ENCODE results near the gene SIL1.
"Not testable (repeated sequence)": the region's sequence is repeated elsewhere in the genome, so short reads cannot be mapped to it uniquely, and the experiment has no call there.

Gene SIL1

DNA sequence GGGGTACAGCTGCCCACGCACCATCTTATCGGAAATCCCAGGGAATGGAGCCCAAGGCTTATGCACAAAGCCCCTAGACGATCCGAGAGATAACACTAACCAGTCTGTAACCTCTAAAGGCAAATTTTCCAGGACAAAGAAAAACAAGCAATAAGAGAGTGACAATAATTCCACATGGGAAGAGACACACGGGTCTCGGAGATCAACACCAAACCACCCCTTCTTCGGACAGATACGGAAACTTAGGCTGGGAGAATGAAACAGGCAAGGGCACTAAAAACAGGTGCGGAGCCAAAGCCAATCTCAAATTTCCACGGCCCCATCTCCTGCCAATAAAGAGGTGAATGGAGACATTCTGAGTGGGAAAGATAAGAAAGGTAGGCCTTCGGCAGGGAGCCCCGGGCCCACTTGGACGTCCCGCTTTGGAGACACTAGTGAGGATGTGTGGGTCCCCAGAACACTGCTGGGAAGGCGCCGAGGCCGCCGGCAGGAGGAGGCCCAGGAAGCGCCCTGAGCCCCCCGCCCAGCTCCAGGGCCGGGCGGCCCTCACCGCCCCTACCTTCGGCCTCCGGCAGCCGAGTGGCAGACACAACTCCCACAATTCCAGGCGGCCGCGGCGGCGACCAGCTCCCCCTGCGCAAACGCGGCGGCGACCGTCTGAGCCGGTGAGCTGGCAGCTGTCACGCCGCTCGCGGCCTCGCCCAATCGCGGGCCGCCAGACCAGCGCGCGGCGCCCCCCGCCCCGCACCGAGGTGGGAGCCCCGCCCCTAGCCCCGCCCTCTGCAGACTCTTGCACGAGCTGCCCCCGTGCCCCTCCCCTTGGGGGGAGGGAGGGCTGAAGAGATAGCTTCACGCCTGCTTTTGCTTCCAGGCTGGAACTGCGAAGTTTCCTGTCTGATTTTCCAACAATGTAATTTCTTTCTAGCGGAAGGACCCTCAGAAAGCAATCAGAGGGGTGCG, at the start of gene SIL1:
Gene SIL1 (minus strand): TSS at position 659 of the 960 bp plus-strand sequence. CDS start 70,525 bp downstream, outside the sequence.
- in situ Hi-C loops (cut with MboI; ENCODE audit: low sequenced_read_pairs), result no loop called here

DNA sequence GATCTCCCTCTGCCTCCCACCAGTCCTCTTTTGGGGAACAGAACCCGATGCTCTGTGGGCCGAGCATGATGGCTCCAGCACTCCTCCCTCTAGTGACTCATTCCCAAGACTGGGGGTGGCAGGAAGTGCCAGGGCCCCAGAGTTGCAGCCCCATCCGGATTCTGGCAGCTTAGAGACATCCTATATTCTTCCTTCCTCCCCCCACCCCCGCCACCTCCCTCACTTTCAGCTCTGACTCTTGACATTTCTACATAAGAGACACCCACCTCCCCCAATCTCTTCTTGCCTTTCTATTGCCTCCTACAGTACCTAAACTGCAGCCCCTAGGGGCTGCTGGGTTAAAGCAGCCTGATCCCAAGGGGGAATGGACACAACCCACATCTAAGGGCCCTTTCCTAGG, 48.2 kb upstream of the SIL1 start:
- in situ Hi-C loops (cut with MboI; ENCODE audit: low sequenced_read_pairs), result no loop called here

DNA sequence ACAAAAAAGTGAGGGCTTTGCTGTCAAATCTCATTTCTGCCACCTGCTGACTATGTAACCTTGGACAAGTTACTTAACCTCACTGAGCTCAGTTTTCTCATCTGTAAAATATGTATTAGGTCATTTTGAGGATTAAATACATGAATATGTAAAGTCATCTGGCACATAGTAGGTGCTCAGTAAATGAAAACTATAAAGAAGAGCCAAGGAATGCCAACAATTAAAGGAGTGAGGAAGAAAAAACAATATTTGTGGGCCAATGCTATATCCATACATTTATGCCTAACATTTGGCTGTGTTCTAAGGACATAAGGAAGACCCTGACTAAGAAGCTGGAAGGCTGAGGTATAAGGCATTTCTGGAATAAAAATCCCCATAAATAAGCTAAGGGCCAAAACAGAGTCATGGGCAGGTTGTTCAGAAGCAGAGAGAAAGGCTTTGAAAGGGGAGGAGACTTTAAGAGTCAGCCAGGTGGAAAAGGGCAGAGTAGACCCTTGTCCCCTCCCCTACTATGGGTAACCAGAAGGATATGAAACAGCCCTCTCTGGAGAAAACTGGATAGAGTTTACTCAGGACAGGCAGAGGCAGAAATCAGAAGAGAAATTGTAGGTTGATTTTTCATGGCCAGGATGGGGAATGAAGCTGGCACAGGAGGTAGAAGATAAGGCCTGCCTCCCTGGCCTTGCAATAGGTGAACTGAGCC, 47.6 kb upstream of the SIL1 start:
- in situ Hi-C loops (cut with MboI; ENCODE audit: low sequenced_read_pairs), result no loop called here

DNA sequence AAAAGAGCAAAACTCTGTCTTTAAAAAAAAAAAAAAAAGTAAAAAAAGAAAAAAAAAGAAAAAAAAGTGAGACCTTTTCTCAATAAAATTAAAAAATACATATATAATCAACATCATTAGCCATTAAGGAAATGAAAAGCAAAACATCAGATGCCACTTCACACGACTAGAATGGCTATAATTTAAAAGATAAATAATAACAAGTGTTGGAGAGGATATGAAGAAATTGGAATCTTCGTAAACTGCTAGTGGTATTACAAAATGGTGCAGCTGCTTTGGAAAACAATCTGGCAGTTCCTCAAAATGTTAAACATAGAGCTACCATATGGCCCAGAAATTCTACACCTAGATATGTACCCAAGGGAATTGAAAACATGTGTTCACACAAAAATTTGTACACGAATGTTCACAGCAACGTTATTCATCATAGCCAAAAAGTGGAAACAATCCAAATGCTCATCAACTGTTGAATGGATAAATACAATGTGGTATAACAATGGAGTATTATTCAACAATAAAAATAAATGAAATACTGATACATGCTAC, 45.3 kb upstream of the SIL1 start:
- in situ Hi-C loops (cut with MboI; ENCODE audit: low sequenced_read_pairs), result no loop called here

DNA sequence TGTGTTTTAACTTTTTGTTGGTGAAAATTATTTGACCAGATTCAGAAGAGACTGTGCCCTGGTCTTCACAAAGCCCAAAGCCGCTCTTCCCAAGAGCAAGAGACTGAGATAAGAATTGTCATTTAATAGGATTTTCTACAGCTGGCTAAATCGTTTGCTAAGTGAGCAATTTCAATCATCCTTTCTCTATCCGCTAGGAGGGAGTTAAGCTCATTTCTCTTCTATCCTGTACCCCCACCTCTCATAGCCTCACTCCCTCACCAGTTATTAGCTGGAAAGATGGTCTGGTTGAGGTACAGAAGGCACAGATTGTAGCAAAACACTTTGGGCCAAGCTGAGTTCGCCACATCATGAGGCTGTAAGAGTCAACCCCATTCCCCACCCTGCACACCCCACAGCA, 43.0 kb upstream of the SIL1 start:
- in situ Hi-C loops (cut with MboI; ENCODE audit: low sequenced_read_pairs), result no loop called here

DNA sequence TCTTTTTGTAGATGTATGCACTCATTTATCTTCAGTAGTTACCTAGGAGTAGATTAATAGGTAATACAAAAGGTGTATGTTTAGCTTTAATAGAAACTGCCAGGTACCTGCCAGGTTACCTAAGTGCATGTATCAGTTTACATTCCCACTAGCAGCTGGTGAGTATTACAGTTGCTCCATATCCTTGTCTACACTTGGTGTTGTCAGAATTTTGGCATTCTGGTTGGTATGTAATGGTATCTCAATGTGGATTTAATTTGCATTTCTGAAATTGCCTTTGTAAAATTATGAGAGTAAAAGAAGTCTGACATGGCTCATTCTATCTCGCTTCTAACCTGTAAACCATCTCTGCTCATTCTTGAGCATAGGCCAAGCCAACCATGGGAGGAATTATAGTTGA, 38.3 kb upstream of the SIL1 start:
- in situ Hi-C loops (cut with MboI; ENCODE audit: low sequenced_read_pairs), result no loop called here

DNA sequence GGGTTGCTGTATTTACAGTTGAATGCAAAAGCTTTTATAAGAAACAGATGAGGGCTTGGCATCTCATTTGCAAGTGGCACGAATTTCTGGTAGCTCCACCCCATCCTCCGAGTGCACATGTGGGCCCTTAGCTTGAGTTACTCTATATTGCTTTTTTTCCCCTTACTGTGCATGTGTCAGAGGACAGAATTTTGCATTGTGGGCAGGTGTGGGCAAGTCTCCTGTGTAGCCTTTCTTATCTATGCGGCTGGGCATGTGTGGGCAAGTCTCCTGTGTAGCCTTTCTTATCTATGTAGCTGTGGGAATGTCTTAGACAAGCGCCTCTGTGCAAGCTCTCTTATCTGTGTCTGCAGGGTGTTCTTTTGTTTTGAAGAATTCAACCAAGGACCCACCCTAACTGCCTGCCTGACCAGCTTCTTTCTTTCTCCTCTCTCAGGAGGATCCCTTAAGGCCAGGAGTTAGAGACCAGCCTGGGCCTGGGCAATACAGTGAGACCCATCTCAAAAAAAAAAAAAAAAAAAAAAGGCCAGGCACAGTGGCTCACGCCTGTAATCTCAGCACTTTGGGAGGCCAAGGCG, 34.1 kb upstream of the SIL1 start:
- in situ Hi-C loops (cut with MboI; ENCODE audit: low sequenced_read_pairs), result no loop called here

DNA sequence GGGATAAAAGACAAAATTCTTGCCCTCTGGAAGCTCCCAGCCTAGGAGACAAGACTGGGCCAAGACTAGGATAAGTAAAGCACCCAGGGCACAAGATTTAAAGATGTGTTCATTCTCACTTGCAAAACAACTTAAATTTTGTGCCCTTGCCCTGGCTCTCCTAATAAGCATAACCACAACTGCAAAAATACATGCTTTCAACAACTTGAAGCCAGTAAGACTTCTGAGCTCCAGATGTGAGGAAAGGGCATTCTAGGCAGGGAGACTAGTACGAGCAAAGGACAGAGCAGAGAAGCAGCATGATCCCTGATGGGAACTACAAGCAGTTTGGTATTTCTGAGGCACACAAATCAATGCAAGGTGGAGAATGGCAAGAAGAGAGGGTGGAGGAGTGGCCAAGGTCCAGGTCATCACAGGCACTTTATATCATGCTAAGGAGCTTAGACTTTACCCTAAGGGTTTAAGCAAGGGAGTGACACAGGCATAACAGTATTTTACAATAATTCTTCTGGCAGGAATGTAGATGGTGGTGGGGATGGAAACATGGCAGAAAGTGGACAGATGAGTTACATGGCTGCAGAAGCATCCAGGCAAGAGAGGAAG, 30.1 kb upstream of the SIL1 start:
- in situ Hi-C loops (cut with MboI; ENCODE audit: low sequenced_read_pairs), result no loop called here

DNA sequence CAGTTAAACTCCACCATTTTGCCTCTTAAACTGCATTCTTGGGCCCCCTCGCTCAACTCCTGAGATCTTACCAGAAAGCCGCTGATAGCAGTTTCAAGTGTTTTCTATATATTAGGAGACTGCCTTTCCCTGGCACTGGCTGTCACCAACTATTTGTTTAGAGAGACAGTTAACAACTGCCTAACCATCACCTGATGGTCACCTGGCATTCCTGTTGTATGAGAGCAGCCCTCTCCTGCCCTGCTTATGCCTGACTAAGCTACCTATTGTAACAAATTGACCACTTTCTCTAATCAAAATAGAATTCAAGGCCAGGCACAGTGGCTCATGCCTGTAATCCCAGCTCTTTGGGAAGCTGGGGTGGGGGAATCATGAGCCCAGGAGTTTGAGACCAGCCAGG, 28.0 kb upstream of the SIL1 start:
- in situ Hi-C loops (cut with MboI; ENCODE audit: low sequenced_read_pairs), result no loop called here

GRCh38 chr5:139223481-139223880, 25.3 kb upstream of the SIL1 start:
- in situ Hi-C loops (cut with MboI; ENCODE audit: low sequenced_read_pairs), result no loop called here

- in situ Hi-C loops (cut with MboI; ENCODE audit: low sequenced_read_pairs), result no loop called here
Observed at GRCh38 chr5:139222346-139222745, 24.2 kb upstream of the SIL1 start.

DNA sequence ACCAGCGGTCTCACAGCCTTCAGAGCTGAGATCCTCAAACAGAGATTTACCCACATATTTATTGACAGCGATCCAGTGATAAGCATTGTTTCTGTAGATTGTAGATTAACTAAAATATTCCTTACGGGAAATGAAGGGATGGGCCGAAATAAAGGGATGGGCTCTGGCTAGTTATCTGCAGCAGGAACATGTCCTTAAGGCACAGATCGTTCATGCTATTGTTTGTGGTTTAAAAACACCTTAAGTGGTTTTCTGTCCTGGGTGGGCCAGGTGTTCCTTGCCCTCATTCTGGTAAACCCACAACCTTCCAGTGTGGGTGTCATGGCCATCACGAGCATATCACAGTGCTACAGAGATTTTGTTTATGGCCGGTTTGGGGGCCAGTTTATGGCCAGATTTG, 19.9 kb upstream of the SIL1 start:
- in situ Hi-C loops (cut with MboI; ENCODE audit: low sequenced_read_pairs), result not testable (repeated sequence)

DNA sequence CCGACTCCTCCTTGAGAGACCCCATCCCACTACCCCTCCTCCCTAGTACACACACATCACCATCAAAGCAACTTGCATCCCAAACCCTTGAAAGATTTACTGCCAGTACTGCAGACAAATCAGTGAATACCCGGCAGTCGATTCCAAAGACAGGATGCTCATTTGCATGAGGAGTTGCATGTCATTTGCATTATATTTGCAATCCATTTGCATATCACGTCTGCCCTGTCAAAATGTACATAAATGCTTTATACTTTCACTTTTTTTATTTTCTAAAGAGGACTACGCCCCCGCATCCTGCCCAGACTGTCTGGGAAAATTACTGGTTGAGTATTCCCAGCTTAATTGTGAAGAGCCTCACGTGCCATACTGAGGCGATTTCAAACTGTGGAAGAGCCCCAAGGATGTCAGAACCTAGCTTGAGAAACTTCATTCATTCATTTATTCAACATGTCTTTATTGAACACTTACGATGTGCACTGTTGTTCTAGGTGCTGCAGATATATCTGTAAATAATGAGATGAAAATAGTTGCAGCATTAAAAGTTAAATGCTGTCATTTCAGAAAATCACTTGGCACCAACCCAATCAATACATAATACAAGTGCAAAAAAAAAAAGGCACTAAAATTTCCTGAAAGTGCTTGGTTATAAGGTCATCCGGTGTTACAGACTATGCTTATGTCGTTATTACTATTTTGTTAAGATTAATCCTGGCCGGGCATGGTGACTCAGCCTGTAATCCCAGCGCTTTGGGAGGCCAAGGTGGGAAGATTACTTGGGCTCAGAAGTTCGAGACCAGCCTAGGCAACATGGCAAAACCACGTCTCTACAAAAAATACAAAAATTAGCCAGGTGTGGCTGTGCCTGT, 17.2 kb upstream of the SIL1 start:
- in situ Hi-C loops (cut with MboI; ENCODE audit: low sequenced_read_pairs), result no loop called here

GRCh38 chr5:139214646-139215045, 16.5 kb upstream of the SIL1 start:
- in situ Hi-C loops (cut with MboI; ENCODE audit: low sequenced_read_pairs), result no loop called here

GRCh38 chr5:139212906-139213305, 14.7 kb upstream of the SIL1 start:
- in situ Hi-C loops (cut with MboI; ENCODE audit: low sequenced_read_pairs), result no loop called here

- in situ Hi-C loops (cut with MboI; ENCODE audit: low sequenced_read_pairs), result no loop called here
Observed at GRCh38 chr5:139212486-139212885, 14.3 kb upstream of the SIL1 start.

GRCh38 chr5:139210585-139210984, 12.4 kb upstream of the SIL1 start:
- in situ Hi-C loops (cut with MboI; ENCODE audit: low sequenced_read_pairs), result no loop called here

GRCh38 chr5:139207297-139208000, 9.3 kb upstream of the SIL1 start:
- in situ Hi-C loops (cut with MboI; ENCODE audit: low sequenced_read_pairs), result no loop called here

DNA sequence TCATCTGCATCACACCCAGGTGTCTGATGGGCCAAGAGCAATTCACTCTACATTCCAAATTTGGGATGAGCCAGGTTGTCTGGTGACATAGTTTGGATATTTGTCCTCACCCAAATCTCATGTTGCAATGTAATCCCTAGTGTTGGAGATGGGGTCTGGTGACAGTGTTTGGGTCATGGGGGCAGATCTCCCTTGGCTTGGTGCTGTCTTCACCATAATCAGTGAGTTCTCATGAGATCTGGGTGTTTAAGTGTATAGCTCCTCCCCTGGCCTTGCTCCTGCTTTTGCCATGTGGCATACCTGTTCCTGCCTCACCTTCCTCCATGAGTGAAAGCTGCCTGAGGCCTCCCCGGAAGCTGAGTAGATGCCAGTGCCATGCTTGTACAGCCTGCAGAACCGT, 7.4 kb upstream of the SIL1 start:
- in situ Hi-C loops (cut with MboI; ENCODE audit: low sequenced_read_pairs), result no loop called here

All from HL-60/S4 treated with phorbol 12-myristate 13-acetate at 8.2 ng/mL for 4 days and 3 days (cell line).